Measurements from ENCODE around the gene GAS7. TPM values are rescaled to one million over a fixed set of nuclear protein-coding genes. Genes with fewer than 3 reads are reported as not detected.

GAS7 gene
- total RNA-seq (10 to 100 TPM; 57.9 to 83.4 TPM), polyA plus RNA-seq (ENCODE audit: insufficient read length in 6 of 6) (10 to 100 TPM; 30.4 to 45.1 (median 35.4) TPM)
- long read RNA-seq, donor 1, full-length matches to known transcripts = 12 of 12 reads
- long read RNA-seq, donor 1, partial matches to known transcripts = 0 of 12 reads
- long read RNA-seq, donor 1, other reads (novel, unspliced or antisense) = 0 of 12 reads
- long read RNA-seq, donor 2, full-length matches to known transcripts = 6 of 11 reads
- long read RNA-seq, donor 2, partial matches to known transcripts = 5 of 11 reads
- long read RNA-seq, donor 2, other reads (novel, unspliced or antisense) = 0 of 11 reads
- long read RNA-seq, donor 3, full-length matches to known transcripts = 2 of 2 reads
- long read RNA-seq, donor 3, partial matches to known transcripts = 0 of 2 reads
- long read RNA-seq, donor 3, other reads (novel, unspliced or antisense) = 0 of 2 reads
- long read RNA-seq, donor 4, partial matches to known transcripts = 0 of 2 reads
- long read RNA-seq, donor 4, other reads (novel, unspliced or antisense) = 2 of 2 reads
- long read RNA-seq, donor 5, full-length matches to known transcripts = 5 of 5 reads
- long read RNA-seq, donor 5, partial matches to known transcripts = 0 of 5 reads
- long read RNA-seq, donor 5, other reads (novel, unspliced or antisense) = 0 of 5 reads
- long read RNA-seq, donor 6, full-length matches to known transcripts = 2 of 2 reads
- long read RNA-seq, donor 6, partial matches to known transcripts = 0 of 2 reads
- long read RNA-seq, donor 6, other reads (novel, unspliced or antisense) = 0 of 2 reads
- long read RNA-seq, donor 7, full-length matches to known transcripts = 1 of 1 reads
- long read RNA-seq, donor 7, partial matches to known transcripts = 0 of 1 reads
- long read RNA-seq, donor 7, other reads (novel, unspliced or antisense) = 0 of 1 reads
- long read RNA-seq, donor 8, full-length matches to known transcripts = 9 of 9 reads
- long read RNA-seq, donor 8, partial matches to known transcripts = 0 of 9 reads
- long read RNA-seq, donor 8, other reads (novel, unspliced or antisense) = 0 of 9 reads
- long read RNA-seq, donor 9 = 0 reads
- long read RNA-seq, donor 10, full-length matches to known transcripts = 7 of 15 reads
- long read RNA-seq, donor 10, partial matches to known transcripts = 3 of 15 reads
- long read RNA-seq, donor 10, other reads (novel, unspliced or antisense) = 5 of 15 reads
- long read RNA-seq, donor 11 = 0 reads
- long read RNA-seq, donor 12, full-length matches to known transcripts = 4 of 4 reads
- long read RNA-seq, donor 12, partial matches to known transcripts = 0 of 4 reads
- long read RNA-seq, donor 12, other reads (novel, unspliced or antisense) = 0 of 4 reads

DNA sequence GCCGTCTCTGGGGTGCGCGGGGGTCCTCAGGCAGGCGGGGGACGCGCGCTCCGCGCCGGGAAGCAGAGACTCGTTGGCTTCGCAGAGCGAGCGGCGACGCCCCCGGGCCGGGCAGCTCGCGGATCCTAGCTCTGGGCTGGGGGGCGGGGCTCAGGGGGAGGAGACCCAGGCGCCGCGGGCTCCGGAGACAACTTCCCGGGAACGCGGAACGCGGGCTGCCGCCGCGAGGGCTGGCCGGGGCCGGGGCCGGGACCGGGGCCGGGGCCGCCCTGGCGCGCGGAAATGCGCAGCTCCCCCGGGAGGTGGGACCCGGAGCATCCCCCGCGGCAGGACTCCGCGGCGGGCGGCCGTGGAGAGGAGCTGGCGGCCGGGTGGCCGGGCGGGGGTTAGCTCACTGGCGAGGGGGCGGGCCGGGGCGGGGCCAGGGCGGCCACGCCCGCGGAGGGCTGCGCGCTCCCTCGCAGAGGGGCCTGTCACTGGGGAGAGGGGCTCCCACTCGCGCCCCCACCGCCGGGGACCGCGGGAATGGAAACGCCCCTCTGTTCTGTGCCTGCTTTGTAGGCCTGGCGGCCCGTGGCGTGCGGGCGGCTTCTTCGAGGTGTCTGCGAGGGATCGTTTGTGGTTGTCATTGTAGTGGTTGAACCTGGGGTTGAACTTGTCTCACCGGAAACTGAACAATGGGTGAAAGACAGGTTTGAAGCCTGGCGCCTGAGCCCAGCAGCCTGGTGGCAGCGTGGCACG is at the start of gene GAS7:
Gene GAS7 (minus strand): TSS at position 98 of the 741 bp plus-strand sequence.
- peak within 1 kb of the TSS; percentile 48 to 66 for H3K4me3 ChIP-seq
- H3K4me1 ChIP-seq = peaks cover 2 to 27% of the 10 kb centered on the region in 2 donors
- DNase-seq = peak; percentile 66 to 95 (median 82)
- peak; percentile 75 for ATAC-seq
- peak within 1 kb of the TSS in 1 of 2 donors; percentile 21 for H3K27ac ChIP-seq
- TF ChIP-seq, protein P1, sequence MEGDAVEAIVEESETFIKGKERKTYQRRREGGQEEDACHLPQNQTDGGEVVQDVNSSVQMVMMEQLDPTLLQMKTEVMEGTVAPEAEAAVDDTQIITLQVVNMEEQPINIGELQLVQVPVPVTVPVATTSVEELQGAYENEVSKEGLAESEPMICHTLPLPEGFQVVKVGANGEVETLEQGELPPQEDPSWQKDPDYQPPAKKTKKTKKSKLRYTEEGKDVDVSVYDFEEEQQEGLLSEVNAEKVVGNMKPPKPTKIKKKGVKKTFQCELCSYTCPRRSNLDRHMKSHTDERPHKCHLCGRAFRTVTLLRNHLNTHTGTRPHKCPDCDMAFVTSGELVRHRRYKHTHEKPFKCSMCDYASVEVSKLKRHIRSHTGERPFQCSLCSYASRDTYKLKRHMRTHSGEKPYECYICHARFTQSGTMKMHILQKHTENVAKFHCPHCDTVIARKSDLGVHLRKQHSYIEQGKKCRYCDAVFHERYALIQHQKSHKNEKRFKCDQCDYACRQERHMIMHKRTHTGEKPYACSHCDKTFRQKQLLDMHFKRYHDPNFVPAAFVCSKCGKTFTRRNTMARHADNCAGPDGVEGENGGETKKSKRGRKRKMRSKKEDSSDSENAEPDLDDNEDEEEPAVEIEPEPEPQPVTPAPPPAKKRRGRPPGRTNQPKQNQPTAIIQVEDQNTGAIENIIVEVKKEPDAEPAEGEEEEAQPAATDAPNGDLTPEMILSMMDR (IDR thresholded peaks at IDR 0.05) = no peak
- intact Hi-C loops (cut with DNase I) = loop anchor here in 1 of 2 donors (10.0 kb wide), 1 partner anchor 74 kb away; no protein-coding TSS in a partner anchor
- H3K27me3 ChIP-seq = peaks cover 15 to 62% of the 10 kb centered on the region in 2 donors
- H3K9me3 ChIP-seq = peaks cover 0 to 8% of the 10 kb centered on the region in 2 donors
- no peaks in the 10 kb centered on the region for H3K36me3 ChIP-seq

DNA sequence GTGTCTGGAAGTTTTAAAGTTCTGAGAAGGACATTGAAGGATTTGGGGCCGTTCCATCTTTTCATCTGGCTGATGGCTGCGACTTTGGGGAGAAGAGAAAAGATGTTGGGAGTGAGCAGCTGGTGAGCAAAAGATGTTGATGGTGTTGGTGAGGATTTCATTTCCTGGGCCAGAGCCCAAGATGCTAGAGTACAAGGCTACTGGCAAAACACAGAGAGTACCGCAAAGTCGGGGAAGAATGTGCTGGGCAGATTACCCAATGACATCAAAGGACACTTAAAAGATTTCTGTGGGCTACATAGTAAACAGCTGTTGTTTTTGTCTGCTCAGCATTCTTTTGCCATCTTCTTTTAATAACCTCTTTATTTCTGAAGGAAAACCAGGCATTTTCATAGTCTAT is 49.4 kb upstream of the GAS7 start:
- DNase-seq = no peak
- ATAC-seq = no peak
- no peak overlapping the region for H3K27ac ChIP-seq
- H3K36me3 ChIP-seq = no peaks in the 10 kb centered on the region
- H3K9me3 ChIP-seq = no peaks in the 10 kb centered on the region
- no peak overlapping the region for H3K4me3 ChIP-seq
- H3K27me3 ChIP-seq = peaks cover 0 to 6% of the 10 kb centered on the region in 2 donors
- TF ChIP-seq, protein P1 (IDR thresholded peaks at IDR 0.05) = no peak
- intact Hi-C loops (cut with DNase I) = no loop called here
- H3K4me1 ChIP-seq = no peaks in the 10 kb centered on the region

DNA sequence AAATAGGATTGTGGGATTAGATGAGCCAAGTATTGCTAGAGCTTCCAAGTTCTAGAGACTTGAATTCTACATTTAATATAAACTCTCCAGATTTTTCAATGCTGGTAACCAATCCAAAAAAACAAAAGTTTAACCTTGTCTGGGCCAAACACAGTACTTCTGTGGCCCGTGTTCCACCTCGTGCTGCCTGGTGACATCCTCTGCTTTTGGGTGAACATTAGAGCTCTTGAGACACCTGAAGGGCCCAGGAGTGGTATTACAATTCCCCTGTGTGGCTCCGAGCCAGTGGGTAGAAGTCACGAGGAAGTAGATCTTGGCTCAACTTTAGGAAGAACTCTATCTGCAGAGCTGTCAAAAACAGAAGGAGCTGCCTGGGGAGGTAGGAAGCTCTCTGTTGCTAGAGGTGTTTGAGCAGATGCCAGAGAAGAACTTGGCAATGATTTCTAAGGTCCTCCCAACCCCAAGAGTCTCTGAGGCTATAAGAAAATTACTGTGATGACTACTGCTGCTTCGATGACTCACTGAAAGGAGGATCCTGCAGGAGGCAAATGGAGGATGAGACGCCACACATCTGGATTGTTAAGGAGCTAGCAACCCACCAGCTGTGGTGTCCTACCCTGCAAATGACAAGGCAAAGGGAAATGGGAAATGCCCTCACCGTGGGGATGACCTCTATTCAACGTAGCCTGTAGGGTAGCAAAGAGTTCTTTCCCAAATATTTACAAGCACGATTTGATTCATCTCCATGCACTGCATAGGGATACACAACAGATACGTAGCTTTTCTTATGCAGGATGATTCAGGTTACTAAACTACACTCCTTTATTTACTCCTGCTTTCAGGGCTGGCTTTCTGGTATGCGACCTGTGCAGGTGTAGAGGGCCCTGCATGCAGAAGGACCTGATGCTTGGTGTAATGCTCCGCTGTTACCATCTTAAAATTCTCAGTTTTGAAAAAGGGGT is 45.8 kb upstream of the GAS7 start:
- Histone ChIP-seq H3K27ac (peak overlapping the region in 1 of 2 donors; percentile 48), H3K36me3 (no peaks in the 10 kb centered on the region), H3K27me3 (peaks cover 0 to 6% of the 10 kb centered on the region in 2 donors), H3K9me3 (no peaks in the 10 kb centered on the region), H3K4me1 (no peaks in the 10 kb centered on the region), H3K4me3 (no peak overlapping the region)
- intact Hi-C loops (cut with DNase I) = no loop called here
- DNase-seq (no peak), ATAC-seq (peak; percentile 44)
- TF ChIP-seq, protein P1 (IDR thresholded peaks at IDR 0.05) = no peak

DNA sequence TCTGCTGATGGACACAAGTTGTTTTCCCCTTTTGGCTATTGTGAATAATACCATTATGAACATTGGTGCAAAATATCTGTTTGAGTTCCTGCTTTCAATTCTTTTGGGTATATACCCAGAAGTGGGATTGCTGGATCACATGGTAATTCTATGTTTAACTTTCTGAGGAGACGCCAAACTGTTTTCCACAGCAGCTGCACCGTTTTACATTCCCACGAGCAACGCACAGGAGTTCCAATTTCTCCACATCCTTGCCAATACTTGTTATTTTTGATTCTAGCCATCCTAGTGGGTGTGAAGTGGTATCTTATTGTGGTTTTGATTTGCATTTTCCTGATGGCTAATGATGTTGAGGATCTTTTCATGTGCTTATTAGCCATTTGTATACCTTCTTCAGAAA is 43.4 kb upstream of the GAS7 start:
- Histone ChIP-seq H3K4me3 (no peak overlapping the region), H3K4me1 (no peaks in the 10 kb centered on the region), H3K27ac (no peak overlapping the region), H3K27me3 (peaks cover 0 to 2% of the 10 kb centered on the region in 2 donors), H3K9me3 (no peaks in the 10 kb centered on the region), H3K36me3 (no peaks in the 10 kb centered on the region)
- ATAC-seq (no peak), DNase-seq (no peak)
- TF ChIP-seq, protein P1 (IDR thresholded peaks at IDR 0.05) = no peak
- intact Hi-C loops (cut with DNase I) = no loop called here
